OCI-LY1 (cell line): ENCODE results near the gene PLBD2.

Experiments
- H2AFZ ChIP-seq: fragments of 200-600 bp; sonication (generic), shearing (Covaris generic); 2 replicates; pipeline ENCODE4 v1.6.0; 2014; ENCODE audit warnings: antibody characterized with exemption, mild to moderate bottlenecking, low read length
- H3F3A ChIP-seq: fragments of 200-600 bp; sonication (generic), shearing (Covaris generic); 2 replicates; pipeline ENCODE4 v1.6.0; 2014; ENCODE audit warnings: mild to moderate bottlenecking, antibody characterized with exemption, low read length, moderate library complexity; ENCODE audit not compliant: insufficient read depth
- H3K27ac ChIP-seq: fragments of 200-600 bp; sonication (generic); 2 replicates; pipeline ENCODE4 v1.5.1; 2014; ENCODE audit warnings: low read length, mixed run types, mild to moderate bottlenecking, low read depth; ENCODE audit not compliant: poor library complexity, severe bottlenecking
- H3K27me3 ChIP-seq: fragments of 200-600 bp; sonication (generic); 2 replicates; pipeline ENCODE4 v1.6.0; 2014; ENCODE audit warnings: antibody characterized with exemption, mild to moderate bottlenecking, low read length, moderate library complexity; ENCODE audit not compliant: insufficient read depth
- H3K36me3 ChIP-seq: fragments of 200-600 bp; sonication (generic); 2 replicates; pipeline ENCODE4 v1.6.1; 2014; ENCODE audit warnings: mild to moderate bottlenecking, antibody characterized with exemption, low read length, moderate library complexity, mixed read lengths; ENCODE audit not compliant: insufficient read depth
- H3K4me1 ChIP-seq: fragments of 200-600 bp; sonication (generic); 2 replicates; pipeline ENCODE4 v1.5.1; 2014; ENCODE audit warnings: mild to moderate bottlenecking, low read length, moderate library complexity; ENCODE audit not compliant: insufficient read depth, severe bottlenecking
- H3K4me2 ChIP-seq: fragments of 200-600 bp; sonication (generic), shearing (Covaris generic); 2 replicates; pipeline ENCODE4 v1.6.1; 2014; ENCODE audit warnings: low read length
- H3K4me3 ChIP-seq: fragments of 200-600 bp; sonication (generic); 2 replicates; pipeline ENCODE4 v1.5.1; 2014; ENCODE audit warnings: low read length, low read depth, mild to moderate bottlenecking, mixed read lengths; ENCODE audit not compliant: poor library complexity, severe bottlenecking
- H3K79me2 ChIP-seq: fragments of 200-600 bp; shearing (Covaris generic); 2 replicates; pipeline ENCODE4 v1.6.1; 2016; ENCODE audit warnings: mixed run types, low read length, mixed read lengths; ENCODE audit not compliant: insufficient read depth
- H3K9ac ChIP-seq: fragments of 200-600 bp; sonication (generic), shearing (Covaris generic); 2 replicates; pipeline ENCODE4 v1.6.1; 2014; ENCODE audit warnings: mild to moderate bottlenecking, low read length, mixed read lengths
- H3K9me2 ChIP-seq: fragments of 200-600 bp; sonication (generic), shearing (Covaris generic); 2 replicates; pipeline ENCODE4 v1.6.1; 2014; ENCODE audit warnings: low read depth, mild to moderate bottlenecking, low read length, mixed read lengths
- H3K9me3 ChIP-seq: fragments of 200-600 bp; shearing (Covaris generic); 2 replicates; pipeline ENCODE4 v1.6.1; 2014; ENCODE audit warnings: low read length, mixed read lengths
- H4K20me1 ChIP-seq: fragments of 200-600 bp; sonication (generic), shearing (Covaris generic); 2 replicates; pipeline ENCODE4 v1.6.0; 2016; ENCODE audit warnings: mild to moderate bottlenecking, low read length; ENCODE audit not compliant: insufficient read depth
- CTCF ChIP-seq: fragments of 200-600 bp; sonication (generic), shearing (Covaris generic); IDR thresholded peaks from 2 replicates; pipeline ENCODE4 v1.5.1; 2017; ENCODE audit warnings: mild to moderate bottlenecking, antibody characterized with exemption, low read length, moderate library complexity, mixed read lengths
- EZH2 ChIP-seq: fragments of 200-600 bp; sonication (generic), shearing (Covaris generic); IDR thresholded peaks from 2 replicates; pipeline ENCODE4 v1.8.0; 2017; ENCODE audit warnings: borderline replicate concordance, mixed run types, mild to moderate bottlenecking, antibody characterized with exemption, low read length, moderate library complexity, mixed read lengths

Gene PLBD2

DNA sequence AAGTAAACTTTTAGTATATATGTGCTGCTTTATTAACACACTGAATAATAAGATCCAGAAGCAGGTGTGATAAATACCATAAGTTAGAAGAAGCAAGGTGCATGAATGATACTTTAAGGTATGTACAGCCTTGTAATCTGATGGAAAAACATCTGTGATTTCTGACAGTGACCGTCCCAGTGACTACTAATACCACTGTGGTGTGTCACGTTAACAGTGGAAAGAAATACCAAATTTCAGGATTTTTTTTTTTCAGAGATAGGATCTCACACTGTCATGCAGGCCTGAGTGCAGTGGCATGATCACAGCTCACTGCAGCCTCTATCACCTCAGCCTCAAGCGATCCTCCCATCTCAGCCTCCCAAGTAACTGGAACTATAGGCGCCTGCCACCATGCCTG, 23.8 kb downstream of the PLBD2 start:
- Histone ChIP-seq H3K9ac (no peak overlapping the region), H3K4me3 (no peak overlapping the region), H2AFZ (no peak overlapping the region), H3K4me1 (peaks cover 7% of the 10 kb centered on the region), H3K9me3 (no peaks in the 10 kb centered on the region), H3K9me2 (no peaks in the 10 kb centered on the region), H3K36me3 (peaks cover 10% of the 10 kb centered on the region; the same call in 1 of the 2 replicates), H3K27ac (no peak overlapping the region), H3K4me2 (no peak overlapping the region), H3F3A (no peaks in the 10 kb centered on the region), H3K79me2 (no peaks in the 10 kb centered on the region), H4K20me1 (no peaks in the 10 kb centered on the region), H3K27me3 (no peaks in the 10 kb centered on the region)
- TF ChIP-seq CTCF (no peak), EZH2 (no peak)

GRCh38 chr12:113384778-113385177, 26.4 kb downstream of the PLBD2 start:
- H3K9me3 ChIP-seq, result no peaks in the 10 kb centered on the region
- peaks cover 7% of the 10 kb centered on the region for H3K4me1 ChIP-seq
- H2AFZ ChIP-seq, result no peak overlapping the region
- H3K9ac ChIP-seq, result no peak overlapping the region
- no peaks in the 10 kb centered on the region for H4K20me1 ChIP-seq
- H3K27me3 ChIP-seq, result no peaks in the 10 kb centered on the region
- TF ChIP-seq CTCF, result no peak
- TF ChIP-seq EZH2, result no peak
- H3K79me2 ChIP-seq, result no peaks in the 10 kb centered on the region
- H3K27ac ChIP-seq, result no peak overlapping the region
- no peaks in the 10 kb centered on the region for H3F3A ChIP-seq
- no peak overlapping the region for H3K4me3 ChIP-seq
- no peak overlapping the region for H3K4me2 ChIP-seq
- H3K9me2 ChIP-seq, result no peaks in the 10 kb centered on the region
- H3K36me3 ChIP-seq, result peaks cover 12% of the 10 kb centered on the region; the same call in 1 of the 2 replicates

DNA sequence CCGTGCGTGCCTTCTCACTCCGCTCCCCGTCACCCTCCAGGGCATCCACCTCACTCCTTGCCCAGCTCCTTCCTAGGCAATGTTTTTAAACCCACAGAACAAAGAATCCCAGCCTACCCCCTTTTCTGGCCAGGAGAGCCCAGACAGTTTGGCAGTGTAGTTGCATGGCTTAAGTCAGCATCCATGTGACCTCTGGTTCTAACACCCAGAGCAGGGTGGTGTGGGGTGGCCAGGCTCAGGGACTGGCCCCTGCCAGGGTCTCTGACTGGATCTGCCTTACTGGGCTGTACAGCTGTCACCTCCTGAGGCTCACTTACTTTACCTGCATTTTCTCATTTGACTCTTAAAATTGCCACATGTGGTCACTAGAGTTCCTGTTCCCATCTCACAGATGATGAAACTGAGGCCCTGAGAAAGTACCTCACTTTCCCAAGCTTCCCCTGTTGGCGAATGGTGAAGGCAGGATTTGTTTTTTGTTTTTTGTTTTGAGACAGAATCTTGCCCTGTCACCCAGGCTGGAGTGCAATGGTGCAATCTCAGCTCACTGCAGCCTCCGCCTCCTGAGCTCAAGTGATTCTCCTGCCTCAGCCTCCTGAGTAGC, 27.0 kb downstream of the PLBD2 start:
- H3K36me3 ChIP-seq, result peaks cover 15% of the 10 kb centered on the region
- H3K4me1 ChIP-seq, result peaks cover 7% of the 10 kb centered on the region
- H3K4me3 ChIP-seq, result no peak overlapping the region
- H3K27me3 ChIP-seq, result no peaks in the 10 kb centered on the region
- no peaks in the 10 kb centered on the region for H3K9me2 ChIP-seq
- H2AFZ ChIP-seq, result no peak overlapping the region
- no peak overlapping the region for H3K9ac ChIP-seq
- H3K4me2 ChIP-seq, result no peak overlapping the region
- H3K9me3 ChIP-seq, result no peaks in the 10 kb centered on the region
- H4K20me1 ChIP-seq, result no peaks in the 10 kb centered on the region
- no peak overlapping the region for H3K27ac ChIP-seq
- no peaks in the 10 kb centered on the region for H3F3A ChIP-seq
- H3K79me2 ChIP-seq, result no peaks in the 10 kb centered on the region
- TF ChIP-seq EZH2, result no peak
- no peak for TF ChIP-seq CTCF
